NCI-H69 (cell line): ENCODE data around the gene BACH1.
A peak's percentile ranks its signal among the peaks of the same experiment; 100 is the strongest.

Experiments used
- DNase-seq: peaks from one replicate; lab custom pipeline; 2025; lab: John Stamatoyannopoulos, UW

Gene BACH1

GRCh38 chr21:29382030-29382654 is 83.4 kb downstream of the BACH1 start:
- no peak for DNase-seq

- DNase-seq = no peak
Measured at GRCh38 chr21:29384683-29385359, 86.1 kb downstream of the BACH1 start.

- peak; percentile 52 for DNase-seq
Measured at GRCh38 chr21:29385934-29386520, 87.3 kb downstream of the BACH1 start.

GRCh38 chr21:29386803-29387202 is 88.1 kb downstream of the BACH1 start:
- DNase-seq = peak; percentile 88

- no peak for DNase-seq
Measured at GRCh38 chr21:29387598-29387997, 88.9 kb downstream of the BACH1 start.

- DNase-seq = no peak
Measured at GRCh38 chr21:29389136-29389535, 90.4 kb downstream of the BACH1 start.

GRCh38 chr21:29390778-29391177 is 92.1 kb downstream of the BACH1 start:
- DNase-seq = no peak

- no peak for DNase-seq
Measured at GRCh38 chr21:29394051-29394450, 95.3 kb downstream of the BACH1 start.
